Suppressor macrophage treated with lipopolysaccharide for 4 hours (primary cell): ENCODE data around the gene KDM2B.
"Not testable (repeated sequence)": the region's sequence is repeated elsewhere in the genome, so short reads cannot be mapped to it uniquely, and the experiment has no call there.

Experiments used
- DNase-seq: peaks from one replicate; pipeline ENCODE4 v3.0.0-alpha.2; 2020

KDM2B gene

GRCh38 chr12:121583334-121583661, 2.5 kb upstream of the KDM2B start:
- DNase-seq: not testable (repeated sequence)

DNA sequence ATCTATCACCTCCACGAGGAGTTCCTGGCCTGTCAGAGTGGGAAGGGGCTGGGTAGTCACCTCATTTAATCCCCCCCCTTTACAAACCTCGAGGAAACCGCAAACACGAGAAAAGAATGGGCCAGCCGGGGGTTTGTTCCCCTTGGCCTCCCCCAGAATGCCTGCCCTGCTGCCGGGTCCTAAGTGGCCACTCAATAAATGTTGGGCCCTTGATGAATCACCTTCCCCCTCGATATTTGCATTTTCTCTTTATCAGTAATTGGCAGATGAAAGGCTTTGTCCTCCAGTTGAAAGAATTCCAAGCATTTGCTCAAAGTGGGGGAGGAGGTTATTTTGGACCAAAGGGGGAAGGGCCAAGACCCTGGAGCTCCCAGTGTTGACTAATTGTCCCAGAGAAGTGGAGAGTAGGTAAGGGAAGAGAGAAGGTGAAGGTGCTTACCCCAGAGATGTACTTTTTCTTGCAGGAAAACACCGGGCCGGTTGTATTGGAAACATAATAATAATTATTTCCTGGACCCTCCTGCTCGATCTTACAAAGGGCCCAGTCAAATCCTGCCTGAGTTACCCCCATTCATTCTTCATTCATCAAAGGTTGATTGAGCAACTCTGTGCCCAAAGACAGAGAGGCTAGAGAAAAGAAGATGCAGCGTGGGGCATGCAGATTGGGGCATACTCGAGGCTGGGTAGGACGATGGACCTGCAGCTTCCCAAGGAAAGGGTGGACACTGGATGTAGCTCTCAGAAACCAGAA, 1.9 kb upstream of the KDM2B start:
- DNase-seq: no peak

- peak; percentile 65 for DNase-seq
These were observed 1.0 kb upstream of the KDM2B start for GRCh38 chr12:121581686-121582429.

GRCh38 chr12:121579981-121580868, 598 bp downstream of the KDM2B start:
- DNase-seq: peak; percentile 70

- DNase-seq: peak; percentile 39
These were observed 1.5 kb downstream of the KDM2B start for GRCh38 chr12:121579190-121579791.

DNA sequence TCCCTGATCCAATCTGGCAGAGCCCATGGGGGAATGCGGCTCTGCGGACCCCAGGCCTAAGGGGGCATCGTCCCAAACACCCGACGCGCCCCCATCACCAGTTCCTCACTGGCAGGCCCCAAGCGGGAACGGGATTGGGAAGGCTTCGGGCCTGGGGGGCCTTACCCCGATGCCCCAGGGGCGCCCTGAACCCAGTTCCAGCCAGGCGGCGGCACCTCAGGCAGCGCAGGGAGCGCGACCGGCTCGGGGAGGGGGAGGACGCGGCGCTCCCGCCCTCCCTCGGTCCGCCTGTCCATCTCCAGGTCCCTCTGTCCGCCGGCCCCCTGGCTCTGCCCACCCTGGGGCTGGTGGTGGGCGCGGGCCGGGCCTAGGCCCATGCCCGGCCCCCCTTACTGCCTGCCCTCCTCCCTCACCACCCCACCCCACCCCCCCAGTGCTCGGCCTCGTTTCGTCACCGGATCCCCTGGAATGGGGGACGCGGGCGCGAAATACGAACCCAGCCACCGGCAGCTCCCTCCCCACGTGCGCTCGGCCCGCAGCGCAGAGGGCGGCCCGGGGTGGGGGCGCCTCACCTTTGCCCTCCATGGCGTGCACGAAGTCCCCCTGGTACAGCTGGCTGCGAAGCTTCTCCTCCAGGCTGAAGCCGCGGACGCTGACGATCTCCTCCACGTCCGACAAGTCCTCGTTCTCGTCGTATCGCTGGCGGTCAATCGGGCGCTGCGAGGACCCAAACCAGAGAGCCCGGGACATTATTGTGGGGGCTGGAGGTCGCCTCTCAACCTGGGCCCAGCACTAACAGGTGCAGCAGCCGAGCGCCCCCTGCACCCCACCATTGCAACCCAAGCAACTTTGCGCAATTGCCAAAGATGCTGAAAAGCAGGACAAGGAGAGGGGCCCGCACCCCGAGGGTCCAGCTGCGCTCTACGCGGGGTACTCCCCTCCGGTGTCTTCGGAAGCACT, 2.3 kb downstream of the KDM2B start:
- no peak for DNase-seq

- DNase-seq: no peak
These were observed 3.2 kb downstream of the KDM2B start for GRCh38 chr12:121577443-121578180.

GRCh38 chr12:121576851-121577391, 3.9 kb downstream of the KDM2B start:
- peak; percentile 91 for DNase-seq

- DNase-seq: no peak
These were observed 4.7 kb downstream of the KDM2B start for GRCh38 chr12:121575952-121576625.

DNA sequence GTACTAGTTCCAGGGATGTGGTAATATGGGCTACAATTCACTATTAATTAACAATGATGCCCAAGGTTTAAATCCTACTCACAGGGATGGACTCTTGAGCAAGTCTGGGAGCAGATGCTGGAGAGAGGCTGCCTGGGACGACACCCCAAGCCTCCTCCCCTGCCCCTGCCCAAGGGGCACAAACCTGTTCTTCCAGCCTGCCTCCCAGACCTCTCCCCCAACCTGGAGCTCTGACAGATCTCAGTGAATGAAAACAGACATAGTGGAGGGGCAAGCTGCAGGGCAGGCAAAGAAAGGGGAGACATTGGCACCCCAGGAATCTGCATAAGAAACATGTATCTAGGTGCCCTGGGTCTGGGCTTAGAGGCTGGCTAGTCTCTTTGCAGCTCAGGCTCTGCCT, 5.8 kb downstream of the KDM2B start:
- DNase-seq: no peak

DNA sequence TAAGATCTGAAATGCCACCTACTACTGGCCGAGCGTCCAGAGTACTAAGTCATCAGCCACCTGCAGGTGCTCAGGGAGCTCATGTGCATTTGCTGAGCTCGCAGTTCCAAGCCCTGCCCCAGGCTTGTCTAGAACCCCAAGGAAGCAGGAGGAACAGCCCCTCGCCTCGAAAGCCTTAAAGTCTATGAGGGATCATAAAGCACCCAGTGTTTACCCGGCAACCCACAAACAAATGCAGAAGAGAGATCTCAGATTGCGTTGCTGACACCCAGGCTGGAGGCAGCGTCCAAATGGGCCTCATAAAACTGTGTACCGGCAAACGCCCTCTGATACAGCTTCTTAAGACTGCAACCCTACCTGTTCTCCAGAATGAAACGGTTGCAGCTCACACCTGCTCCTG, 6.8 kb downstream of the KDM2B start:
- DNase-seq: no peak

- DNase-seq: no peak
These were observed 8.9 kb downstream of the KDM2B start for GRCh38 chr12:121571920-121572319.

- no peak for DNase-seq
These were observed 10.1 kb downstream of the KDM2B start for GRCh38 chr12:121570467-121571283.

DNA sequence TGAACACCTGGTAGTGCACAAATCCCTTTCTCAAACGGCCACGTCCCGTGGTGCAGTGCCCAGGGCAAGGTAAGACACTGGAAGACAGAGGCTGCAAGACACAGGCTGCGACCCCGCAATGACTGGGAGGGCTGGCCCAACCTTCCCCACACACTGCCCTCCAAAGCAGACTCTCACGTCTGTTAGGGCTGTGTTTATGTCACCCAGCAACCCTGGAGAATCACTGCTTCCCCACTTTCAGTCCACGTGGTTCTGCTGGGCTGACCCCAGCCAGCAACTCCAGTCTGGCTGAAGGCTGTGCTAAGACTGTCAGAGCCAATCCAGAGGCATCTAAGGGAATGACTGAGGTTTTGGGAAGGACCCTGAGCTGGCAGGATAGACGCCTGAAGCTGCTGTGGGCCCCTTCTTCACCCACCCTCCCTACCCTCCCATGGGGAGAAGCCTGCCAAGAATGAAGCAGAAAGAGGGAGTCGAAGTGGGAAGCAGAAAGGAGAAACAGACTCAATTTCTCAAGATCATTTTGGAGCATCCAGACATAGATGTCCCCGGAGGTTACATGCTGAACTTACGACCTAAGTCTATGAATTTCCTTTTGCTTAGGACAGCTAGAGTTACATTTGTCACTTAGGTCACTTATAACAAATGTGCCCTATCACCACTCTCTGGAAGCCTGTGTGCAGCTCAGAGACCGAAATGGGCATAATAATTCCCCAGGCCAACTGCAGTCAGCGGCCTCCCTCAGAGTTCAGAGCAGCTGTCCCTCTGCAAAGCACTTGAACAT, 11.7 kb downstream of the KDM2B start:
- DNase-seq: peak; percentile 53

DNA sequence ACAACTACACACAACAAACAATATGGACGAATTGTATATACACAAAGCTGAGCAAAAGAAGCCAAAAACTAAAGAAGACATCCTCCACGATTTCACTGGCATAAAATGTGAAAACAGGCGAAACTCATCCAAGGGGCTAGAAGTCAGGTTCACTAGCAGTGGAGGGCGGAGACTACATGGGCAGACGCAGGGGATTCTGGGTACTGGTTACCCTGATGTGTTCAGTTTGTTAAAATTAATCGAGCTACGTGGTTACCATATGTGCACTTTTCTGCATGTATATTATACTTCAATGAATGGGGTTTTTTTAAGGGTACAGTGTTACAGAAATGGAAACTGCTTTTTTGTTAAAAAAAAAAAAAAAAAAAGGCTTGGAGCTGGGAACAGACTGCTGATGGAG, 12.3 kb downstream of the KDM2B start:
- no peak for DNase-seq

DNA sequence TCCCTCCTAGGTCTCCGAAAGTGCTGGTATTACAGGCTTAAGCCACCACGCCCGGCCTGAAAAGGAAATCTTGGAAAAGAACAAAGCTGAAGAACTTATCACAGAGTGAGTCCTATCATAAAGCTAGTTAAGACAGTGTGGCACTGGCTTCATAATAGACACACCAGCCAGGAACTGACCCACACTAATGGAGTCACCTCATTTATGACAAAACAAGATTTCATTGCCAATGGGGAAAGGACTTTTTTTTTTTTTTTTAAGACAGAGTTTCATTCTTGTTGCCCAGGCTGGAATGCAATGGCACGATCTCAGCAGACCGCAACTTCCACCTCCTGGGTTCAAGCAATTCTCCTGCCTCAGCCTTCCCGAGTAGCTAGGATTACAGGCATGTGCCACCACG, 15.7 kb downstream of the KDM2B start:
- peak; percentile 44 for DNase-seq

GRCh38 chr12:121562488-121562887, 18.3 kb downstream of the KDM2B start:
- DNase-seq: no peak

GRCh38 chr12:121561009-121561395, 19.8 kb downstream of the KDM2B start:
- DNase-seq: no peak
